NCI-H748 (cell line): Measurements from ENCODE around the gene ELOVL5.
"Not testable (repeated sequence)": the region's sequence is repeated elsewhere in the genome, so short reads cannot be mapped to it uniquely, and the experiment has no call there.

Experiments used
- DNase-seq: peaks from one replicate; lab custom pipeline; 2025; ENCODE audit not compliant: unreplicated experiment; lab: John Stamatoyannopoulos, UW

Gene ELOVL5

GRCh38 chr6:53348371-53349208 lies at the start of gene ELOVL5:
Gene ELOVL5 (minus strand): TSS chr6:53348950. CDS start chr6:53295699, 53,251 bp downstream.
- peak; percentile 99 for DNase-seq

GRCh38 chr6:53397283-53397682 lies 48.5 kb upstream of the ELOVL5 start:
- no peak for DNase-seq

- DNase-seq: no peak
Observed at GRCh38 chr6:53395986-53396385, 47.2 kb upstream of the ELOVL5 start.

GRCh38 chr6:53394704-53395103 lies 46.0 kb upstream of the ELOVL5 start:
- DNase-seq: no peak

- DNase-seq: no peak
Observed at GRCh38 chr6:53391170-53391569, 42.4 kb upstream of the ELOVL5 start.

- no peak for DNase-seq
Observed at GRCh38 chr6:53390010-53390409, 41.3 kb upstream of the ELOVL5 start.

GRCh38 chr6:53388615-53389014 lies 39.9 kb upstream of the ELOVL5 start:
- DNase-seq: not testable (repeated sequence)

GRCh38 chr6:53382421-53382820 lies 33.7 kb upstream of the ELOVL5 start:
- no peak for DNase-seq

- no peak for DNase-seq
Observed at GRCh38 chr6:53378208-53378607, 29.5 kb upstream of the ELOVL5 start.

- no peak for DNase-seq
Observed at GRCh38 chr6:53377793-53378192, 29.0 kb upstream of the ELOVL5 start.

GRCh38 chr6:53377289-53377688 lies 28.5 kb upstream of the ELOVL5 start:
- DNase-seq: no peak

- DNase-seq: no peak
Observed at GRCh38 chr6:53376661-53377226, 28.0 kb upstream of the ELOVL5 start.

- DNase-seq: no peak
Observed at GRCh38 chr6:53375847-53376246, 27.1 kb upstream of the ELOVL5 start.

GRCh38 chr6:53373638-53374037 lies 24.9 kb upstream of the ELOVL5 start:
- no peak for DNase-seq

GRCh38 chr6:53369876-53370515 lies 21.2 kb upstream of the ELOVL5 start:
- peak; percentile 89 for DNase-seq

- no peak for DNase-seq
Observed at GRCh38 chr6:53369051-53369450, 20.3 kb upstream of the ELOVL5 start.

- no peak for DNase-seq
Observed at GRCh38 chr6:53366128-53366641, 17.4 kb upstream of the ELOVL5 start.

- DNase-seq: no peak
Observed at GRCh38 chr6:53363341-53364079, 14.8 kb upstream of the ELOVL5 start.

GRCh38 chr6:53361549-53362031 lies 12.8 kb upstream of the ELOVL5 start:
- no peak for DNase-seq

- DNase-seq: no peak
Observed at GRCh38 chr6:53360093-53360912, 11.6 kb upstream of the ELOVL5 start.
